Inferior parietal cortex (tissue), 1 donor: ENCODE measurements around the gene PAM.
"Not testable (repeated sequence)": the region's sequence is repeated elsewhere in the genome, so short reads cannot be mapped to it uniquely, and the experiment has no call there.

Source experiments
- DNase-seq: peaks from one replicate; pipeline ENCODE4 v3.0.0-alpha.2; 2016; ENCODE audit errors: extremely low spot score

PAM gene

DNA sequence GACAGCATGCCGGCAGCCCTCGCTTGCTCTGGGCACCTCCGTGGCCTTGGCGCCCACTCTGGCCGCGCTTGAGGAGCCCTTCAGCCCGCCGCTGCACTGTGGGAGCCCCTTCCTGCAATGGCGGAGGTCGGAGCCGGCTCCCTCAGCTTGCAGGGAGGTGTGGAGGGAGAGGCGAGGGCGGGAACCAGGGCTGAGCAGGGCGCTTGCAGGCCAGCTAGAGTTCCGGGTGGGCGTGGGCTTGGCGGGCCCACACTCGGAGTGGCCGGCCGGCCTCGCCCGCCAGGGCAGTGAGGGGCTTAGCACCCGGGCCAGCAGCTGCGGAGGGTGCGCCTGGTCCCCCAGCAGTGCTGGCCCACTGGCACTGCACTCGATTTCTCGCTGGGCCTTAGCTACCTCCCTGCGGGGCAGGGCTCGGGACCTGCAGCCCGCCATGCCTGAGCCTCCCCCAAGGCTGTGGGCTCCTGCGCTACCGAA, 3.2 kb upstream of the PAM start:
- DNase-seq, result not testable (repeated sequence)

DNA sequence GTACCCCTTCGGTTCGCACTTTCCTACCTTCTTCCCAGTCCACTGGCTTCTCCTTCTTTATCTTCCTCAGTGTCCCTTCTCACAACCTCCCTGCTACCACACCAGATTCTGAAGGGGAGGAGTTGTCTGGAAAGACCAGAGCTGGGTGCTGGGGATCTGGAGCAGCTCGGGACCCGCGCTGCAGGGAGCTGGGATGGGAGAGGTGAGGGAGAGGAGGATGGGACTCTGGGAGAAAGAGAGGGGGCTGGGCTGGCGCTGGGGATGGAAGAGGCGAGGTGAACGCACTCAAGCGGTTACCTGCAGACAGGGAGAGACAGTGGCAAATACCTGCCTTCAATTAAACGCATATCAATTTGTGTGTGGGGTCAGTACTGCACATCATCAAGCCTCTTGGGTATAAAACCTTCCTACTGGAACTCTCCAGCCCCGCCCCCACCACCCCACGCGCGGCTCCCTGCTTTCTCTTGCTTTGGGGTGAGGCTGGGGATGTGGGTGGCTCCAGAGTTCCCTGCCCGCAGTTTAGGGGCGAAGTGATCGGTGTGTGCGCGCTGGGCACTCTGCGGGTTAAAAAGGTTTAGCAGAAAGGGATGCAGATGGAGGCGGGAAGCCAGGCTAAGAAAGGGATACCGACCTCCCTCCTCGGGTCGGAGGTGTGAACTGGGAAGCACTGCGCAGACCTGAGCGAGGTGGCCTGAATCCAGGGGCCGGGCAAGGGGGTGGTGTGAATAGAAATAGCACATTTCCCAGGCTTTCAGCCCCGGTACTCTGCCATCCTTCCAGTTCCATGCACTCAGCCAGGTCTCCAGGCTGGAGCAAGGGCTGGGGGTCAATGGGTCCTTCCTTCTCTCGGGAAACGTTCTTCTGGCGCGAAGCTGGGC, 977 bp upstream of the PAM start:
- no peak for DNase-seq

DNA sequence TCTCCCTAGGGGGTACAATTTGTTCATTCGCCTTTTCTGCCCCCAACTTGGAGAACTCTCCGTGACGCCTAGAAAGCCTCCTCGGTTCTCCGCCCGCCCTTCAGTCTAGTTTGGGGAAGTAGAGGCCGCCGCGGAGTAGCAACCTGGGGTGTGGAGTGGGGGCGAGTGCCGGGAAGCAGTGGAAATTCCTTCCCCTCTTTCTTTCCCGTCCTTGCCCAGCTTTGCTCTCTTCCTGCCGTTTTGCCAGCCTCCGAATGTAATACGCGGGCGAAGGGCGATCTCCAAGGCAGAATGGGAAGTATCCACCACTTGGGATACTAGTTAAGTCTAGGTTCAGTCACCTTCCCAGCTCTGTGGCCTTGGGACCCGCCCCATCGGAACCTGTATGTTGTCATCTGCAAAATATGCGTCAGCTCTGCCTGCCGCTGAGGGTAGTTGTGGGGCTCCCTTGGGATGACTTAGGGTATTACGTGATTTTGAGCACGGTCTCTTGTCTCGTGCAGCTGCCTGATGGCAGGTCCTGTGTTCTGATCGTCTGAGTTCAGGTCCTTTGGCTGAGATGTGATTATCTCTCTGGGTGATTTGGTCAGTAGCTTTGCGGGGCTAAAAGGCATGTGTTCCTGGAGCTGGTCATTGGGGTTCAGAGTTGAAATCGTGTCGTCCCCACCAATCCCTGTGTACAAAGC, 724 bp downstream of the PAM start:
- DNase-seq, result no peak

DNA sequence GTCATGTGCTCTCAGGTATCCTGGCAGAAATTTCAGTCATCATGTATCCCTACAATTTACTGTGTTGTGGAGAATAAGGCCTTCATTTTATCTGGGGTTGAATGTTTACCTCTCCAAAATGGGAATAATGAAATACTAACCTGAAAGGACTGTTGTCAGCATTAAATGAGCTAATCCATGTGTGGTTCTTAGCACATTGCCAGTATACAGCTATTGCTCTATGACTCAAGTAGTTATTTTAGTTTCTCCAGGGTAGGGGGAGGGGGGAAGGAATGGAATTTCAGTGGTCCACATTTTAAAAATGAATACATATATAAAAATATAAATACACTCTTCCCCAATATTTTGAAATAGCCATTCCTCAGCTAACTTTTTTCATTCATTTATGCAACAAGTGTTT, 3.5 kb downstream of the PAM start:
- DNase-seq, result no peak

DNA sequence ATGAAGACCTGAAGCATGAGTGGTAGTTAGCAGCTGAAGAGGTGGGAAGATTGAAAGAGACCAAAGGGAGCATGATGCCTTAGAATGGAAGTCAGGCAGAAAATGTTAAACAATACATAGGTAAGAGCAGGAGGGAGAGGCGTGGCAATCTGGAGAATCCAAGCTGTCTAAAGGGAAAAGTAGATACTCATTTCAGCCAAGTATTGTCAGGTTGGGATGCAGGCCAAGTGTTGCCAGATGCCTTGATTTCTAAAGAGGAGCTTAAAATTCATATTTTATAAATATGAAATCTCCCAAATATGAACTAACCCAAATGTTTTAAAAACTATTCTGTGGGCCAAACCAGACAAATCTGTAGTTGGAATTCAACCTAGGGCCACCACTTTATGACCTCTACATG, 4.2 kb downstream of the PAM start:
- DNase-seq, result no peak

DNA sequence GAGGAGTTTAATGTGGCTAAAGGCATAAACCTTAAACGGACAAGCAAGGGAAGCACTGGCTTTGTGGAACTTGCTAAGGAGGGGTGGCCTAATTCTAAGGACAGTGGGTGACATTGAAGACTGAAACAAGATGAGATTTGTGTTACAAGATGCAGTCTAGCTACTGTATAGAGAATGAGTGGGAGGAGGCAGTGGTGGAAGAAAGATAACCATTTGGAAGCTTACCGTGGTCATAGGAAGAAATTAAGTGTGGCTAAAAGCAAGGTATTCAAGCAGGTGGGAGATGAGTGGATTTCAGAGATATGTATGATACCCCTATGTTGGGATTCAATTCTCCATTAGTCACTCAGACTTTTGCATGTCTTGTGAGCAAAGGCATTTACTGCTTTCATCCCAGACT, 4.6 kb downstream of the PAM start:
- no peak for DNase-seq

DNA sequence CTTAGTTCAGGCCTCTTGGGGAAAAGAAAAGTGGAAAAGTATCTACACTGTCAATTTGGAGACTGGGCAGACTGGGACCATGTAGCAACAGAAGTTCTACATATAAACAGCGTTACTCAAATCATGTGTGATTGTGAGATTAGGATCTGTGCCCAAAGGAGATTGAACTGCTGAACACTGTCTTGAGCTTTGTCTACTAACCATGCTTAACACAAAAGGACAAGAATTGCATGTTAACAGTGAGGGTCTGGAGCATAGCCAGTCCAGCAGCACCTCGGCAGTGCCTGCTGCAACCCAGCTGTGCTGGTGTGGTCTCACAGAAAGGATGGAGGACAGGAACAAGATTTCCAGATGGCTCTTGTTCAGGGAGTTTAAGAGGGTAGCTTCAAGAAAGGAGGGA, 5.7 kb downstream of the PAM start:
- no peak for DNase-seq

DNA sequence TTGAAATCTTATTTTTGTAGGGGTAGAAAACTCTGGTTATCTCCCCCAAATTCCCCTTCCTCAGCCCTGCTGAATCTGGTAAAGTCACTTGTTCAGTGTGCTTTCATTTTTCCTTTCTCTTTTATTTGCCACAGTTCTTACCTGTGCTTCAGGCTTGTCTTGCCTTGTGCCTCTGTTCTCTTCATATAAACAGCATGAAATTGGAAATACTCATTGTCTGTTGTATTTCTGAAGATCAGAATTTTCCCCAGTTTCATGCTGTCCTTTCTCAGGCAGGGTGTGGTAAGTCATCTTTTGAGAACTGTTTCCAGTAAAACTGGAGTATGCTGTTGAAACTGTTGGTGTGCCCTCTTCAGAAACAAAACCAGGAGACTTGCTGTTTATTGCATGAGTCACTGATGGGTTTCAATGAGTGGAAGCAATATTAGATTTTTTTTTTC, 7.0 kb downstream of the PAM start:
- no peak for DNase-seq

DNA sequence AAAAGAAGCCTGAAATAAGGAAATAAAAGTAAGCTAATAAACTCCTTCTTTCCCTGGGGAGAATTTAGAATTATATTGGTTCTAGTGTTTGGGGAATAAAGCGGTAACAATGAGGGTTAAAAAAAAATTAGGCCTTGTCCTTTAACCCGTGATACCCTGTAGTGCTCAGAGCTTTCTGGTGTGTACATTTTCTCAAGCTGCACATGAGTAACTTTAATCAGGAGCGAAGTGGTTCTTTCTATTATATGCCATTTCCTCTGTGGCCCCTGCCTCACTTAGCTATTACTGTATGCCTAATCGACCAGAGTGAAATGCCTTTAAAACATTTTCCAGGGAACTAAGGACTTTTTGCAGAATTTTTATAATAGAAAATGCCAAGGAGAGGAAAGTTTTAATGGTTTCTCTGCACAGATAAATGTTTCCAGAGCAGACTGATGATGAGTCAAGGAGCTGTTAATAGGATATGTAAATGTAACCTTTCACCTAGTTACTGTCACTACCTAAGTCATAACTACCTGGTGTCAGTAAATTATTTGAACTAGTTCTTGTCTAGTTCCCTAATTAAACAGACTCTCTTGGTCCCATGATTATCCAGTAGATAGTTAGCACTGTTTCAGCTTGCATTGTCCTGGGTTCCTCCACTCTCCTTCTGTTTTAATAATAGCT, 7.6 kb downstream of the PAM start:
- DNase-seq, result no peak

DNA sequence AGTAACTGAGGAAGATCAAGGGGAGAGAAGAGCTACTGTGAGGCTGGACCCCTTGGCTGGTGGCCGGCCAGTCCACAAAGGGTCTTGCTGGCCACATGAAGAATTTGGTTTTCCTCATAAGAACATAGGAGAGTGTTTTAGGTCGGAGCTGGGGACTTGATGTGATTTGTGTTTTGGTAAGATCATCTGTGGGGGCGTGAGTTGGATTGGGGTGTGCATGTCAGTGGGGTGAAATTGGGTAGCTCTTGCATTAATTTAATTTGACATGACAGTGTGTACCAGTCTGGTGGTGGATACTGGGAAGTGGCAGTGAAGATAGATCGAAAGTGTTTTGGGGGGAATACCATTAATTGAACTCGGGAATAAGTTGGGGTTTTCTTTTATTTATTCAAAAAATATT, 8.6 kb downstream of the PAM start:
- DNase-seq, result no peak

DNA sequence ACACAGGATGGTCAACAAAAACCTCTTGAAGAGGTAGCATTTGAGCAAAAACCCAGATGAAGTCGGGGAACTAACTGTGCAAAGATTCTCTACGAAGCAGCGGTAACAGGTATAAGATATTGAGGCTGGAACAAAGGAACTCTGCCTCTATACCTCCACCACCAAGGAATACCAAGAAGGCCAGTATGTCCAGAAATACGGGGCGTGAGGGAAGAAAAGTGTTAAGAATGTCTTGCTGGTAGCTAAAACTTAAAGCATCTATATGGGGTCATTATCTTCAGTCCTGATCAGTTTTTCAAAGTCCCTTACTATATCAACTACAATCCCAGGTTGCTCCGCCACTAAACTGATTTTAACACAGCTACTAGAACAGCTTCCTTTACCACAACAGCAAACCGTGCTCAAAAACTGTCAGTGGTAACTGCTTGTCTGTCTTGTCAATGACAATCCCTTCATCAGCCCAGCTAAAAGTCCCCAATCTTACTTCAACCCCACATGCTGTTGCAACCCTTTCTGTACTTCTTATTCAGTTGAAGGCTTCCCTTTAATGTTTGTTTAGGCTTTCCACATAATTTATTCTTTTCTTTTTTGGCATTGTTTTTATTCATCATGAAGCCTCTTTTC, 9.4 kb downstream of the PAM start:
- no peak for DNase-seq

DNA sequence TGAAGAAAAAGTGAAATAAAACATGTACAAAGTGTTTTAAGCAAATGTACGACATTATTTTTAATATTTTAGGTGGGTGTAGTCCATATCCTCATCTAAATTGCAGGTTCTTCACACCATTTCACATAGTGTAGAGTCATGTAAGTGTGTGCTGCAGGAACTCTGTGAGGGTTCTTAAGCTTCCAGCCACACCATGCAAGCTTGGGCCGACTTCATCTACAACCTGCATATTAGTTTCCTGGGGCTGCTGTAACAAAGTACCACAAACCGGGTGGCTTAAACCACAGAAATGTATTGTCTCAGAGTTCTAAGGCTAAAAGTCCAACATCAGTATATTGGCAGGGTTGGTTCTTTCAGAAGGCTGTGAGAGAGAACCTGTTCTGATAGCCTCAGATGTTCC, 10.2 kb downstream of the PAM start:
- DNase-seq, result no peak

DNA sequence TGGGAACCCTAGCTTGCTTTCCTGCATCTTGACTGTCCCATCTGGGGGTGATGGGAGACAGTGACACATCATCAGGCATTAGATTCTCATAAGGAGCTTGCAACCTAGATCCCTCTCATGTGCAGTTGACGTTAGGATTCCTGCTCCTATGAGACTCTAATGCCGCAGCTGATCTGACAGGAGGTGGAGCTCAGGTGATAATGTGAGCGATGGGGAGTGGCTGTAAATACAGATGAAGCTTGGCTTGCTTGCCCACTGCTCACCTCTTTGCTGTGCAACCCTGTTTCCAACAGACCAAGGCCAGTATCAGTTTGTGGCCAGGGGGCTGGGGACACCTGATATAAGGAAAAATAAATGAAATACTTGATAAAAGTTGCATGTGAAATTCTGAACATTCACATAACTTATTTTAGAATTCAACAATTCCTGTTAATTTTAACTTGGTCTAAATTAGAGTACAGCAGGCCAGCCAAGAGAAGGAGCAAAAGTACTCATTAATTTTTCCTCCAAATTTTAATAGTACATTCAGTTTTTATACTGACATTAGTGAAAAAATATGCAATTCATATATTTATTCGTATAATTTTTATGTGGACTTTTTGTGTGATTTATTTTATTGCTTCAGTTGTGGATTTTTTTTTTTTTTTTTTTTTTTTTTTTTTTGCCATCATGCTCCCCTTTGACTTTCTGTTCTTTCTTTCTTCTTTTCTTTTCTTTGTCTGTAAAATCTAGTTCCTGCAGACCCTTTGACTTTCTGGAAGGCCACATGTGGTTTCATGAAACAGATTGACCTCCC, 11.4 kb downstream of the PAM start:
- DNase-seq, result no peak

DNA sequence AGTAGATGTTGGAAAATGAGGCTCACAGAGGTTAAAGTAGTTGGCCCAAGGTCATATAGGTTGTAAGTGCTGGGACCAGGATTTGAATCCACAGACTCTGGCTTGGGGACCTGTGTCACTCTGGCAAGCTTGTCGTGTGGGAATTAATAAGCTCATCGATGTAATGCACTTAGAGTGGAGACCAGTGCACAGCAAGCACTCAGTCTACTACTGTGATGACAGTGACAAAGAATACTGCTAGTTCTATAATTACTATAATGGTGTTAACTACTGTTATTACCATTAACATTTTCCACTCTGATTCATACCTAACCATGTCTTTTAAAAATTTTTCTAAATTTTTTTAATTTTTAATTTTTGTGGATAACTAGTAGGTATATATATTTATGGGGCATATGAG, 12.8 kb downstream of the PAM start:
- DNase-seq, result no peak

DNA sequence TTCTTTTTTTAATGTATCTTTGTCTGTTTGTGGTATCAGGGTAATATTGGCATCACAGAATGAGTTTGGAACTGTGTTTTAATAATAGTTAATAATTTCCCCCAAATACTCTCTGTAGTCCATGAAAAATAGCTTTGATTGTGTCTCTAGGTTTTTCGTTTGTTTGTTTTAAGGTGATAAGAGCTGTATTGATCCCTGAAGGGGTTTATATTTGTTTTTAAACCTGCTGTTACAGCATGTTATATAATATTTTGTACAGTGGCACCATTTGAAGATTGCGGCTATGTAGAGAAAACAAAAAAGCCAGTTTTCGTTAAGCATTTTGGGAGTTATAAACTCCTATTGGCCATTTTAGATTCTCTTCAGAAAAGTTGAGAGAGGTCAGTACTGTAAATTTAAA, 15.7 kb downstream of the PAM start:
- no peak for DNase-seq

DNA sequence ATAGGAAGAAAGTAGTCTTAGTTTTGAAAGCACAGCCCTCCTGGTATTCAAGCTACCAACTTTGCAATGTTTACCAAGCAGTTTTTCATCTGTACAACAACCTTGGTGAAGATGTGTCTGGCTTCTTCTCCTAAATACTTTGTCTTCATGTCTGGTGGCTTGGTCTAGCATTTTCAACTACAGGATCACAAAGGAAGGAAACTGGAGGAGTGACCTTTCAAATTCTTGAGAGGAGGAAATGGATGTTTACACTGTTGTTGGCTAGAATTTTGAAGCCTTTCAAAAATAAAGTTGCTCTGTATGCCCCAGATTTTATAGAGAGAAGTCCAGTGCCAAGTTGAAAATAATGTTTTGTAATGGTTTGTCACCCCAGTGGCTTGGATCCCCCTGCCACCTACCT, 16.3 kb downstream of the PAM start:
- no peak for DNase-seq

DNA sequence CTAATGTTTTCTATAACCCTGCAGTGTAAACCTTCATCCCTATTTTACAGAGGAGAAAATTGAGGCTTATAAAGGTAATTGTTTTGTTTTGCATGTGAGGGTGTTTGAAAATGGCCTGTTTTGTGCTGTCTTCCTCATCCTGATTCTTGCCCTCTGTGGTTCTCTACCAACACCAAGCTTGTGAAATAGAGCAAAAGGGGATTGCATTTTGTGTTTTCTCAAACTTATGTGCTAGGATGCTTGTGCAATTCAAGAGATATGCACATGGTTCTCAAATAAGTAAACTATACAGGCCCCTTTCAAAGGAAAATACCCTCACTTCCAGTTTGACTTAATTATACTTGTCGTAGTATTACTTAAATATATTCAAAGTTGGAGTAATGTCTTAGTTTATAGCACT, 17.2 kb downstream of the PAM start:
- no peak for DNase-seq

DNA sequence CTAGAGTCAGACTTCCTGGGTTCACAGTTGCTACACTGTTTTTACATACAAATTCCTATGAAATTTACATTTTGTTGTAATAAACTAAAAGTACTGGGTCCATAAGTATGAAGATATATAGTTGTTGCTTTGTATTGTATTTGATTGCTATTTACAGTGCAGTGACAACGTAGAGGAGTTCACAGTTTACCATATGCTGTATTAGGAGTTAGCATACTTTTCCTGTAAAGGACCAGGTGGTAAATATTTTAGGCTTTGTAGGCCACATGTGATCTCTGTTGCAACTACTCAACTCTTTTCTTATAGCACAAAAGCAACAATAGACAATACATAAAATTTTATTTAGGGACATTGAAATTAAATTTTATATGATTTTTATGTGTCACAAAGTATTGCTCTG, 18.0 kb downstream of the PAM start:
- no peak for DNase-seq

DNA sequence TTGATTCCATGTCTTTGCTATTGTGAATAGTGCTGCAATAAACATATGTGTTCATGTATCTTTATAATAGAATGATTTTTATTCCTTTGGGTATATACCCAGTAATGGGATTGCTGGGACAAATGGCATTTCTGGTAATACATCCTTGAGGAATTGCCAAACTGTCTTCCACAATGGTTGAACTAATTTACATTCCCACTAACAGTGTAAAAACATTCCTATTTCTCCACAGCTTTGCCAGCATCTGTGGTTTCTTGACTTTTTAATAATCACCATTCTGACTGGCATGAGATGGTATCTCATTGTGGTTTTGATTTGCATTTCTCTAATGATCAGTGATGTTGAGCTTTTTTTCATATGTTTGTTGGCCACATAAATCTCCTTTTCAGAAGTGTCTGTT, 20.7 kb downstream of the PAM start:
- DNase-seq, result not testable (repeated sequence)

DNA sequence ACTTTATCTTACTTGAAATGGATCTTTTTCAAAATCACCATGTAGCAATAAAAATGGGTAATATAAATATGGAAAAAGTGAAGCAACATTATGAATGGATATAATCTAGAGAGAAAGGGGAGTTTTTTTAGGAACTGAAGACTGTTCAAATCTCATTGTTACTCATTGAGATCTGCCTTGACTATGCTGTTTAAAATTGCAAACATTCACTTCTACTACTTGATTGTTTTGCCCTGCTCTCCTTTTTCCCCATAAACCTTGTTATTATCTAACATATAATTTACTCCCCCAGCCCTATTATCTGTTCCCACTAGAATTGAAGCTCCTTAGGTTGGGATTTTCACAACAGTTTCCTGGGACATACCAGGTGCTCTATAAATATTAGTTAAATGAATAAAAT, 22.0 kb downstream of the PAM start:
- no peak for DNase-seq

DNA sequence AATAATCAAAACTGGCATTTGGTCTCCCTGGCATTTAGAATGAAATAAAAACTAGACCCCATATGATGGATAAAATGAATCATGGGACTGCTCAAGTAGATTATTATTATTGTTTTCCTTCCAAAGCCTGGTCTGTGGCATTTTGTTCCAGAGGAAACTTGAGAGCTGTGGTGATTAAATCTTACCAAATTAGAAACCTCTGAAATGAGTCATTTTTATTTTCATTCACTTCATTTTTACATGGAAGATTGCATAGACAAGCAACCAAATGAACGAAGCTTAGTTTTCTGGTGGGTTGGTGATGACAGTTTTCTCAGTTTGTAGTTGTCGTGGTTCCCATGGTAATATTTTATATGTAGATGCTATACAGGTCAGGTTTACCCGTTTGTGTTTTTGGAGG, 23.4 kb downstream of the PAM start:
- no peak for DNase-seq
